IPS DF 19.7 (cell line): Measurements from ENCODE around the gene LSAMP.

ENCODE experiments used
- DNase-seq: peaks from one replicate; pipeline ENCODE4 v3.0.0-alpha.2; 2013; ENCODE audit warnings: low read depth, low spot score

The LSAMP gene

DNA sequence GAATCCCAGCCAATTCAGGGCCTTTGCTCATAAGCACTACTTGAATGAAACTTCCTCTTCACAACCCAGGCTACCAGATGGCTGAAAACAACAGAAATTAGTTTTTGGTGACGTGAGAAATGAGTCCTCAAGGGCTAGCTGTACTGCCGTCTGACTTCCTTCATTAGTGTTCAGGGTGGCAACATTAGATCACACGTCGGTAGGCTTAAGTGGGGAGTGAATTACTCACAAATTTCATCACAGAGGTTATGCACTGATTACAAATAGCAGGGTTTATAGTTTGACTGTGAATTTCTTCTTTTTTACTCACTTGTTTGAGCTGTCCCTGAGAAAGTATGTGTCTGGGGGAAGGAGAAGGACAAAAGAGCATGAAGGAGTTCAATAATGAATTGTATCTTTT lies 424.8 kb downstream of the LSAMP start:
- no peak for DNase-seq

DNA sequence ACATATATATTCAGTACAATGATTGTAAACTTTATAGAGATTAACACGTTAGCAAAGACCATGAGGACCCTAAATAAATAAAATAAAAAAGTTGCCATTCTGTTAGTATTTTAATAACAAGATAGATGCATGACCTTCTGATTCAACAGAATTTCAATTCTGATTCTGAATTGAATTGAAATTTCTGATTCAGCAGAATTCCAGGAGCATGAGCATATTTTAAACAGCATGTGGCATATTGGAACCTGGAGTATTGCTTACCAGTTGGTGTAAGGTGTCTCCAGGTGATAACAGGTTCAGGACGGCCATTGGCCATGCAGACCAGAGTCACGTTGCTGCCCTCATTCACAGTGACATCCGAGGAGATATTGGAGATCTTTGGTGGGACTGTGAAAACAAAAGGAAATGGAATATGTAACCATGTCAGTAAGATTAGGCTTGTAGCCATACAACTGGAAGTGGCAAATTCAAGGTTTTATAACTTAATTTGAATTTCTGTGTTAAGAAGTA lies 426.0 kb downstream of the LSAMP start:
- DNase-seq: no peak

DNA sequence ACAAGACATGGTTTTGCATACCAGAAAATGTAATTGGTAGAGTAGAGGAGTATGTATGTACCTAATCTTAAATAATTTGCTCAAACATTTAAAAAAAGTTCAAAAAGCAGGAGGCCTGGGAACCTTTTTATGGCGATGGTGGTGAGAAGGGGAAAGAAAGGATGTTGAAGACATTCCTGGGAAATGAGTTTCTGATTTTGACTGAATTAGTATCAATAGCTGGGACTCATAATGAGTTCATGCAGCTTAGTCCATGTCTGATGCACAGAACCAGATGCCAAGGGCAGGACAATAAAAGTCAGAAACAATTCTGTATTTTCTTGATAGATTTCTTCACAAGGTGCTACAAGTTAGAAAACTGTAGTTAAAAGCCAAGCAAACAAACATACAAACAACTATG lies 426.6 kb downstream of the LSAMP start:
- no peak for DNase-seq

DNA sequence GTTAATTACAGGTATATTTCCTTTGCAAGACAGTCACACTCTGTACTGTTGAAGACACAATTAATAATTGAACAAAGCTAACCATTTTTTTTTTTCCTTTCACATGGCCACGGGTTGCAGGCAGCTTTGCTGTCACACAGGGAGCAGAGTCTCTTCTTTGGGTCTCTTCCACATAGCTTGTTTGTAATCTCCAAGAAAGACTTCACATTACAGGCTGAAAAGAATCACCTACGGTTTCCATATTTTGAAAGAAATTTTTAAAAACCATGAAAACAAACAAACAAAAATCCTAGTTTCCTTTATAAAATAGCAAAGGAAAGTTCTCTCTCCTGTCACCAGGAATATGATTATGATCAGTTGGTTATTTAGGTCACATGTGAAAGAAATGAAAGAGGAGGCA lies 429.4 kb downstream of the LSAMP start:
- no peak for DNase-seq

DNA sequence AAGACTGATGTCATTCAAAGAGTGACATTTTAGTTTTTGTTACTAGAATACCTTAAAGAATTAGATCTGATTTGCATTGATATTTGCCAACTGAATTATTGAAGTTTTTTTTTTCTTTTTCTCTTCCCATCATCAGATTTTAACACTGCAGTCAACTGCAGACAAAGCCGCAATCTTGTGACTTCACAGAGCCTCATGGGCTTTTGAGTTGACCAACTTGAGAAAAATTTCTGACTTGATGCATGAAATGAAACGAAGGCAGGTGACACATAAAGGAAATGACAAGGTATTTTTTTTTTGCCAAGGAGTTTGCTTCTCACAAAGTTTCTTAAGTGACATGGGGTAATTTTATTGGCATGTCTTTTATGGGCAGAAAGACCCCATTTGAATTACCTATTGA lies 438.3 kb downstream of the LSAMP start:
- DNase-seq: no peak

DNA sequence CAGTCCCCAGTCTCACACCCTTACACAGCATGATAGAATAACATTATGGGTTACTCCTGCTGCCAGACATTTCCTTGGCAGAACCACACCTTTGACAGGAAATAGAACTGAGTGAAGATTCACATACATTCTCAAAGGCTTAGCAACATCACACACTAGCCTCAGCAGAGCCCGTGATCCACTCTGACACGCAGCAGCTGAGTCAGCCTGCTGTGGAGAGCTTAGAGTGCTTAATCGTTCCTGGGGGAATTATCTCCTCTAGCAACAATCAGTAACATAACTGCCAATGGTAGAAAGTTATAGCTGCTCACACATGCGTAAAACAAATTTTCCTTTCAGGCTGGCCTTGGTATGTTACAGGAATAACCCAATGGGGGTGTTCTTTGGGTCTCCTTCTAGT lies 439.9 kb downstream of the LSAMP start:
- DNase-seq: no peak

DNA sequence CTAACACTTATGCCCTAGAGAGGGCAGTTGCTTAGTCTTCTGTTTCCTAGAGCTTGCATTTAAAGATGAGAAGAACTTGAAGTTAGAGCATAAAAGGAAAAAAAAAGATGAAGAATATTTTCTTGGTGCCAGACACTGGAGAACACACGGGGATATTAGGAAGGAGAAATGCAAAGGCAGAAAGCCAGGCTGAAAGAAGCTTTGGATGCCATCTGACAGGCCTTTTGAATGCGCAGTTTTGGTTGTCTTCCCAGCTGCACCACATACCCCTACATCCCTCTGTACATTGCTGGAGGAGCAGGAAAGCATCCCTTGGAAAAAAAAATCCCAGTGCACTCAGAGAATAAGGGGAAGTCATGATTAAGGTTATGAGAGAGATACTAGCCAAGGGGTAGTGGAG lies 443.1 kb downstream of the LSAMP start:
- no peak for DNase-seq

DNA sequence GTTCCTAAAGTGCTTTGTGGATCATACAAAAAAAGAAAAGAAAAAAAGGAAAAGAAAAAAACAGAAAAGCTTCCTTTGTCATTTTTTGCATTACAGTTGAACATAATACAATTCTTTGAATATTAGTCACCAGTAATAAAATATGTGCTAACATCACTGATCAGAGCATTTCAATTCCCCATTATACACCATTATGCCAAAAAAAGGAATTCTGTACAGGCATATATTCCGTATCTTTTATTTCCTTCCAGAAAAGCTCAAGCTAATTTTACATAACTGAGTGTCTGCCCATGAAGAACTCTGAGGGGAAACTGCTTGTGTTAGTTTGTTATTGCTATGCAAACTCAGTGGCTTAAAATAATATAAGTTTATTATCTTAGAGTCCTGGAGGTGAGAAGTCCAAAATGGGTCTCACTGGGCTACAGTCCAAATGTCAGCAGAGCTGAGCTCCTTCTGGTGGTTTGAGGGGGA lies 444.1 kb downstream of the LSAMP start:
- DNase-seq: no peak

DNA sequence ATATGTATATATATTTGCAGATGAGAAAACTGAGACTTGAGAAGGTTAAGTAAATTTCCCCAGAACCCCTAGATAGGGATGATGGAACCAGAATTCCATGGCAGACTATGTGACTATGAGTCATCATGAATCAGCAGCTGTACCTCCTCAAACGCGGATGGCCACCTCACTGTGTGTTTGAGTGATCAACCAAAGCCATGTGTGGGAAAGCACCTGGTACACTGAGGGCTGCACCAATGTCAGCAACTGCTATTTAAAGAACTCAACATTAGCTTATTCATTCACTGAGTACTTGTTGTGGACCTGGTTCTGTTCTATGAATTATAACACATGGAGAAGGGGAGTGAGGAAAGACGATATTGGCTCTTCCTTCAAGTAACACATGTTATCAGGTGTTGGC lies 445.0 kb downstream of the LSAMP start:
- DNase-seq: no peak

DNA sequence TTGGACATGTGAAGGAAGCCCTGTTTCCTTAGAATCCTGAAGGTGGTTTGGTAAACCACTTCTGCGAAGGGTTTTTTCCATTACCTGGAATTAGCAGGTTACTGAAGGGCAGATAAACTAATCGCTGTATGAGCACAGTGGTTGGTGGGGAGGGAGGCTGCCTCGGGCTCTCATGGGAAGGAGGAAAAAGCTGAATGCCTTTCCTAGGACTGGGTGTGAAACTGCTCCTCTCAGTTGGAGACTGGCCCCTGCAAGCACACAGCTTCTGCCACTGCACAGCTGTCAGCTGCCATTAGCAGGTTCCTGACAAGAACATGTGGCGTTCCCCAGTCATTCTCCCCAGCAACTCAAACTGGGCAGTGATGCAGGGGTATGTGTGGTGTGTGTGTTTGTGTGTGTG lies 445.7 kb downstream of the LSAMP start:
- no peak for DNase-seq

DNA sequence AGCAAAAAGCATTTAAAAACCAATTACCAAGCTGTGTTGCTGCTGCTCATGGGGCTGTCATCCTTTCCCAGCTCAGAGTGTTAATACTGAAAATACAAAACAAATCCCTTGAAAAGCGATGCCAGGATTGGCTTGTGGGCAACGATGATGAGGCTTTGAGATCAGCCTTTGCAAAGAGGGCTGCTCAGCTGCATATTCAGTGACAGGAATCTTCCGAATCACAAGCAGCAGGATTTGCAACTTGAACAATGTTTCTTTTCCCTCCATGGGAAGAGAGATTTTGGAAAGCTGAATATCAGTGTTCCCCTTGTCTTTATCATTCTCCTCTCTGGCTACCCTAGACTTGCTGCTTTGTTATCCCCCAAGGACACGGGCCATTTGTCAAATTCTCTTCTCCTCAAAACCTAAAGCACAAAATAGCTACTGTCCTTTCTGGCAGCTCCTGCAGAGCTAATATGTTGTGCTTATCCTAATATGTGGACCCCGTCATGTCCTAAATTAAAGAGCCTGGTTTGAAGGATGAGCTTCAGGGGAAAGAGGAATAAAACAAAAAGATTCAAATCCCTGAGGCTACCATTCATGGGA lies 446.2 kb downstream of the LSAMP start:
- no peak for DNase-seq

DNA sequence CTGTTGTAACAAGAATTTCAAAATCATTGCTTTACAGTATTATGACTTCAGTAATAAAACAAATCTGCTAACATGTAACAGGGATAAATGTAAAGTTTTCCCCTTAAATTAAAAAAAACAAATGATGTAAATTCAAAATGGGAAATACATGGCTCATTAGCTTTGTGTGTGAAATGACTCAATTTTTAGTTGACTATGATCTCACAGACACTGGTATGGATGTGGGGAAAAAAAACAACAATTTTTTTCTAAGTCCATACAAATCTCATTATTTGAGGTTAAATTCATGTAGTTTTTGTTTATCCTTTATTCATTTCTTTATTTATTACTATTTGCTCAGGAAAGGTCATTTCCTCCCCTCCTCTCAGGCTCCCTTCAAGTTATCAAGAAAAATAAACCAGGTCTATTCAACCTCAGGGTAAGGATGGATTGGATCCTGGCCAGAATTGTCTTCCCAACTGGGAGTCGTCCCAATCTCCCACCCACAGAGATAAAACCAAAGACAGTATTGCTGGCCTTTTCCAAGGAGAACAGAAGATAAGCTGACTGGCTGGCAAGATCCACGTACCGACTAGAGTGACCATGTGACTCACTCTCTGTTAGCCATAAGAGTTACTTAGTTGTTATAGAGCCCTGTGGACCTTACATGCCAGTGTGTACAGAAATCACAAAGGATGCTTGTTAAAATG lies 448.7 kb downstream of the LSAMP start:
- DNase-seq: no peak

DNA sequence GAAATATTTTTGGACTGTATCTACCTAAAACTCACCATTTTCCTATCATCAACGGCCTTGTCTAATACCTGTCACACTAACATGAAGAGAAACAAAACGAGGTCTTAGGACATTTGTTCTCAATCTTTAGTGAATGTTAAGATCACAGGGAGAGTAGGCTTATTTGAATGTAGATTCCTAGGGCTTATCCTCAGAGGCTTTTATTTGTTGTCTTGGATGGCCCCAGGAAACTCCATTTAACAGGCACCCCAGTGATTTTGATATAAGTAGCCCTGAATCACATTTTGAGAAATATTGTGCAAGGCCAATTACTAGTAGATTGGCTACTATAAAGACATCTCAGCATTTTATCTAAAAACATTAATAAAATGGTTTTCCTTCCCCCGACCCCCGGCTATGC lies 454.6 kb downstream of the LSAMP start:
- DNase-seq: no peak

DNA sequence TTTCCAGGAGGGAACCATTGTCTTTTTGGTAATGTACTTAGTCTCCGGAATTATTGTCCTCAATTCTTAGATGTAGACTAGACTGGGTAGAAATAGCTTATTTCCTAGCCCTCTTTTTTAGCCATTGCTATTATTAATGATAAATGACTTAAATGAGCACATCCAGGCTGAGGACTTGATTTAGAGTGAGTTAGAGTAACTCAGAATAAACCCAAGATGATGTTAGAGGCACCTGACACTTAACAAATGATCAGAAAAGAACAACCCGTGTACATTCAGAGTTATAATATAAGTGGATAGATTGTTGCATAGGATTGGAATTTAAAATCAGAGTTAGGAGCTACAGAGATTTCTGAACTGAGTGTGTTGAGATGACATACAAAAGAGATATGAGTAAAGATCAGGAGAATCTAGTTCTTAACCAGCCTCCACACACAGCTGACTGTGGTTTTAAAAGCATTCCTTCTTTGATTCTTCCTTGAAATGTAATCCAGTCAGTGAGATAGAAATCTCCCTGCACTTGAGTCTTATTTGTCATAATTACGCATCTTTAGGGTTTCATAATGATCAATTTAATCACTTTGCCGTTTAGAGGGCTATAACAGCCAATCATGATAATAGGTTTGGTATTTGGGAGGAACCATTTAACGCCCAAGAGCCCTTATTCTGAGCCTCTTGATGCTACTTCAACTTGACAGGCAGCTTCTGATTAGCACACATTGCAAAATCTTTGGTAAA lies 455.4 kb downstream of the LSAMP start:
- no peak for DNase-seq

DNA sequence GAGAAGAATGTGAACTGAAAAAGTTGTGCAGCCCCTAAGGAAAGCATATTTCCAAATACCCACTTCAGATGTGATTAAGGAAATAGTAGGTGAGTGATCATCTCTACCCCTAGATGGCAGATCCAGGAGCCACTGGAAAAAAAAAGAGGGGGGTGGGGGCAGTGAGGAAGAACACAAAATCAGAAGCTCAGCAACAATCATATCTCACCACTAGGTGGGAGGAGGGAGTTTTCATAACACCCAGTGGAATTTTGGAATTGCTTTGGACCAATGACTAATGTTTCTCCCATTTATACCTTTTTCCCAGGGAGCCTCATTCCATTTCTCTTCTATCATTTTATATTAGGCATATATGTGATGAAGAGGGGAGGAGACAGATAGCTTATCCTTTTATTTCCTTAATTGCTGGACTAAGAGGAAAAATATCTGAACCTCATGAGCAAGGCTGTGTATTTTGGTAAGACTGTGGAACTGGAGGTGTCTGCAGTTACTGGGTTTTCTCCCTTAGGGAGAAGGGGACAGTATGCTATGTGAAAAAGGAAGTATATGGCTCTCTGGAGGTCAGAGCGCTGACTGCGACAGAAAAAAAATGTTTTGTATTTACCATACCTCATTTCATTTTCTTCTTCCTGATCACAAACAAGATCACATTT lies 458.6 kb downstream of the LSAMP start:
- DNase-seq: peak; percentile 33

DNA sequence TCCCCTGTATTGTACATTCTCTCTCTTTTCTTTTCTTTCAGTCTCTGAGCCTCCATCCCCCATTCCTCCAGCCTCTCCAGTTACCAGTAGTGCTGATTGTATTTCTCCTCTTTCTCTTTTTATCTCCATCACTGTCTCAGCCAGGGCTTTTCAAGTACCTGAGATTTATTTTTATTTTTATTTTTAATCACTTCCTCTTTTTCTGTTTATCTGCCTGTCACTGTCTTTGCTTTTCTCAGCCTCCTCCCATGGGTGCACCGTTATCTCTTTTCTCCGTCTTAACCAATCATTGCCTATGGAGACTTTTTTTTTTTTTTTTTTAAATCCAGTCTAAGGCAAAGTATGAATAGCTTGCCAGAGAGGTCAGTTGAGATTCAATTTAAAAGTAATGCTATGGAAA lies 462.7 kb downstream of the LSAMP start:
- DNase-seq: no peak

DNA sequence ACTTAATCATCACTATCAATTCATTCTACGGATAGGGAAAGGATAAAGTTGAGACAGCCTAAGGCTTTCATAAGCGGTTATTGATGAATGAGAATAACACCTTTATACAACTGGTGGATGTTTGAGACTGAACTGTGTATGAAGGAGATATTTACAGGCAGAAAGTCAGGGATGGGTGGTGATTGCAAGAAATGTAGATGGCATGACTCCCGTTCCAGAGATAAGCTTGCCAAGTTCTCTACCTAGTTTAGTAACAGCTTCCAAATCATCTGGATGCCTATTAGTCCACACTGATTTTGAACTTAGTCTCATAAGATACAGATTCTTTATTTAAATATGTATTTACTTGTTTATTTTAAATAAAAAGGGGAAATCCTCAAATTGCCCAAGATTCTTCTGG lies 463.2 kb downstream of the LSAMP start:
- DNase-seq: no peak

DNA sequence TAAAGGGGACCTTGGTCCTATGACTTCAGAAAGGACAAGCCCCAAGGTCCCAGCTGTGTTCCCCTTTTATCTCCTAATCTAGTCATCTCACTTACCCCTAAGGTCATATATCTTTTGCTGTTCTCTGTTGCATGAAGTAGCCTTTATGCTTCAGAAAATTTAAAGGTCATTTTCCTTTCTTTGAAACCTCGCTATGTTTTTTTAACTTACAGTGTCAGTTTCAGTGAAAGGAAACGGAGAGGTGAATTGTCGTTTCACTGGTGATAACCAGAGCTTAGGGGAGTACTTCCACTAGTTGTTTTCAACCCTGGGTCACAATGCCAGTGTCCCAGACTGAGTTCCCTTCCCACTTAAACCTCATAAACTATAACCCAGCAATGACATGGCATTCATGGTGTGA lies 464.6 kb downstream of the LSAMP start:
- DNase-seq: no peak

DNA sequence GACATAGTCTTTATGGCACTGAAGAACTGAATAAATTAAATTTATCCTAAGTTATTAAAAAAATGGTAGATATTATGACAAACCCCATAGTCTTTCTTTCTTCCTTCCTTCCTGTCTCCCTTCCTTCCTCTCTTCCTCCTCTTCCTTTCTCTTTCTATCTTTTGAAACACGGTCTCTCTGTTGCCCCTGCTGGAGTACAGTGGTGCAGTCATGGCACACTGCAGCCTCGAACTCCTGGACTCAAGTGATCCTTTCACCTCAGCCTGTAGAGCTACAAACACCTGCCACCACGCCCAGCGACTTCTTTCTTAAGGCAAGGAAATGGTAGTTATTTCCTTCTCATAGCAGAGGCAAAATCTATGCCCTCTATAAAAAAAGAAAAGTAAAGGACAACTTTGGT lies 467.4 kb downstream of the LSAMP start:
- DNase-seq: no peak

DNA sequence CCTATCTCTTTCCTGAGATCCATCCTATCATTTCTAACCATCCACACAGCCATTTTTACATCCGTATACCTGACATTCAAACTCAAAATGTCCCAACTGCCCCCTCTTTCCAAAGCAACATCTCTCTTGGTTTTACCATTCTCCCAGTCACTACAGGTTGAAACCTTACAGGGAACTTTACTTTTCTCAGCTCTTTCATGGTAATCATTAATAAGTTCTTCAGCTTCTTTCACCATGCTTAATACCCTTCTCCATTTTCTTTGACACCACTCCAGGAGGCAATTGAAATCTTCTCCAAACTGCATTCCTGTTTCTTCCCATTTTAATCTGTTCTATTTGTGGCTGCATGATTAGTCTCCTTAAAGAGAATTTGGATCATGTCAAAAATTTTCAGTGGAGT lies 469.5 kb downstream of the LSAMP start:
- DNase-seq: no peak

DNA sequence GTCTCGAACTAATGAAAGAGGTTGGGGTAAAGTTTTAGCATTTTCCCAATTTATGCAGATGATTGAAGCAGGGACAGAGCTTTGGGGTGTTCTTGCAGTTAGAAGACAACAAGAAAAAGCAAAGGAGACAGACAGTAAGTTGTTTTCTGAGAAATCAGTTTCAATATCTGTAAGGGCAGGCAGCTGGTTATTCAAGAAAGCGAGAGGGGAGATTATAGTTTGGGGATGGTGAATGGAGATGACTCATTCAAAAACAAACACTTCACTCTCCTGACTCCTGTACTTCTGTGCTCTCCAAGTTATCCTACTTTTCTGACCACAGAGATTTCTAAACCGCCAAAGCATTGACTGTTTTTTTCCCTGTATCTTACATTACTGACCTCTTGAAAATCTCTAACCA lies 469.9 kb downstream of the LSAMP start:
- DNase-seq: no peak

DNA sequence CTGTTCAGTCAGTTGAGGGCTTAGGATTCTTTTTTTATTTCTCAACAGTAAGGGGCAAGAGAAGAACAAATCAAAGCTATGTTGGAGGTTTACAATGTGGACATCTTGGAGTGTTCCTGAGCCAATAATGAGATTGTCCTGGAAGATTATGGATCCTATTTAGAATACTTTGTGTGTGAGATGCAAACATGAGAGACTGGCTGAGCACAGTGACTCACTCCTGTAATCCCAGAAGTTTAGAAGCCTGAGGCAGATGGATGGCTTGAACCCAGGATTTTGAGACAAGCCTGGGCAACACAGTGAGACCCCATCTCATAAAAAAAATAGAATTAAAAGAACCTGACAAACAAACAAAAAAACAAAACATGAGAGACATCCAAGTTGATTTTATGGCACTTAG lies 470.3 kb downstream of the LSAMP start:
- no peak for DNase-seq
